Body of pancreas (tissue), 4 donors: ENCODE data around the gene EPHA4. TPM values are rescaled to one million over a fixed set of nuclear protein-coding genes. Genes with fewer than 3 reads are reported as not detected.

Experiments
- ATAC-seq: fragments of 150-250 bp; one replicate; pipeline ENCODE4 v1.9.1; 2016
- DNase-seq, 4 donors: peaks; one replicate each; pipeline ENCODE4 v3.0.0-alpha.2; 2019
- H3K27ac ChIP-seq, 4 donors: fragments of 200-600 bp; sonication (generic); 1 replicate in 3 of 4; 2 replicates in 1 of 4; pipeline versions ENCODE4 v1.5.1 to v1.6.1; 2016 to 2019; ENCODE audit warnings: mild to moderate bottlenecking in 1 of 4, mixed read lengths in 1 of 4, moderate library complexity in 1 of 4
- H3K27me3 ChIP-seq, 2 donors: fragments of 200-600 bp; sonication (generic); one replicate each; pipeline ENCODE4 v1.6.0; 2016; ENCODE audit warnings: mild to moderate bottlenecking in 1 of 2
- H3K36me3 ChIP-seq, 2 donors: fragments of 200-600 bp; sonication (generic); replicated peaks in 1 of 2; 2 replicates each; pipeline ENCODE4 v1.5.1; 2016; ENCODE audit warnings: low read depth in 2 of 2; ENCODE audit not compliant: insufficient read depth in 1 of 2
- H3K4me1 ChIP-seq: fragments of 200-600 bp; sonication (generic); one replicate; pipeline ENCODE4 v1.6.0; 2016
- H3K4me3 ChIP-seq, 2 donors: fragments of 200-600 bp; sonication (generic); 1 replicate in 1 of 2; 2 replicates in 1 of 2; pipeline ENCODE4 v1.5.1; 2016 to 2019
- H3K9me3 ChIP-seq, 3 donors: fragments of 200-600 bp; sonication (generic); 1 replicate in 2 of 3; 2 replicates in 1 of 3; pipeline ENCODE4 v1.5.1; 2016
- POLR2A ChIP-seq, 3 donors: fragments of 450-650 bp; IDR thresholded peaks; one replicate each; pipeline ENCODE4 v1.6.1; 2016; ENCODE audit warnings: antibody characterized with exemption in 3 of 3, mild to moderate bottlenecking in 2 of 3
- WGBS, 2 donors: methylation state at CpG; one replicate each; pipeline ENCODE4 v1.1.5; 2017; 5-methylcytosine and 5-hydroxymethylcytosine counted together
- intact Hi-C: fragments of 100-400 bp; cut with DNase I; formaldehyde crosslinking; loops from one replicate; pipeline ENCODE4 v1.15.1; 2023
- total RNA-seq, 2 donors: library from RNA; depleted of rRNA; stranded (reverse); fragments of >200 nt; gene quantifications; one replicate each; pipeline ENCODE4 v1.1.0, GENCODE V29; 2016
- TF ChIP-seq, protein P1 (sequence below), 7 experiments: fragments of 450-650 bp in 4 of 7; fragments of 200-600 bp in 3 of 7; sonication (generic) in 3 of 7; IDR thresholded peaks; one replicate each; pipeline ENCODE4 v1.5.1; 2016 to 2019; ENCODE audit warnings: antibody characterized with exemption in 7 of 7

Gene EPHA4
- total RNA-seq, 2 donors from 2014 or later, result 4.0 to 5.2 TPM

DNA sequence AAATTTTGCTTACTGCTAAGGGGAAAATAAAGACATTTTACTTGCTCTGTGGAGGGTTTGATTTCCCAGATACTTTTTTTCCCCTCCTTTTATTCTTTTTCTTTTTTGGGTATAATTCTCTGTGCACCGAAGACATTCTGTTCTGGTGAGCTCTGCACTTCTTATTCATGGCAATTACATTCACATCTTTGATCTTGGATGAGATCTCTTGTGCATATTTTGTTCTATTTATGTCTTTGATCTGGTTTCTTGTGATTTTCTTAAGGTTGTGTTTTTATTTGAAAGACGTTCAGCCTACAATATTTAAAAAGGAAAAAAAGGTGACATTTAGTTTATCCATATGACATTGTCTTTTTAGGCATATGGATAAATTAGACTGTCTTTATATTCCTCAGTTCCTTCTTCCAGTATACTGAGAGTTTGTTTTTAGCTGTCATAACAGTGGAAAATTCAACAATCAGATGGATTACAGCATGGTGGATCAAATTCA lies 33.7 kb upstream of the EPHA4 start:
- intact Hi-C loops, result no loop called here
- TF ChIP-seq, protein P1, sequence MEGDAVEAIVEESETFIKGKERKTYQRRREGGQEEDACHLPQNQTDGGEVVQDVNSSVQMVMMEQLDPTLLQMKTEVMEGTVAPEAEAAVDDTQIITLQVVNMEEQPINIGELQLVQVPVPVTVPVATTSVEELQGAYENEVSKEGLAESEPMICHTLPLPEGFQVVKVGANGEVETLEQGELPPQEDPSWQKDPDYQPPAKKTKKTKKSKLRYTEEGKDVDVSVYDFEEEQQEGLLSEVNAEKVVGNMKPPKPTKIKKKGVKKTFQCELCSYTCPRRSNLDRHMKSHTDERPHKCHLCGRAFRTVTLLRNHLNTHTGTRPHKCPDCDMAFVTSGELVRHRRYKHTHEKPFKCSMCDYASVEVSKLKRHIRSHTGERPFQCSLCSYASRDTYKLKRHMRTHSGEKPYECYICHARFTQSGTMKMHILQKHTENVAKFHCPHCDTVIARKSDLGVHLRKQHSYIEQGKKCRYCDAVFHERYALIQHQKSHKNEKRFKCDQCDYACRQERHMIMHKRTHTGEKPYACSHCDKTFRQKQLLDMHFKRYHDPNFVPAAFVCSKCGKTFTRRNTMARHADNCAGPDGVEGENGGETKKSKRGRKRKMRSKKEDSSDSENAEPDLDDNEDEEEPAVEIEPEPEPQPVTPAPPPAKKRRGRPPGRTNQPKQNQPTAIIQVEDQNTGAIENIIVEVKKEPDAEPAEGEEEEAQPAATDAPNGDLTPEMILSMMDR (IDR thresholded peaks at IDR 0.05), result no peak
- no peak for TF ChIP-seq POLR2A (IDR thresholded peaks at IDR 0.05)

DNA sequence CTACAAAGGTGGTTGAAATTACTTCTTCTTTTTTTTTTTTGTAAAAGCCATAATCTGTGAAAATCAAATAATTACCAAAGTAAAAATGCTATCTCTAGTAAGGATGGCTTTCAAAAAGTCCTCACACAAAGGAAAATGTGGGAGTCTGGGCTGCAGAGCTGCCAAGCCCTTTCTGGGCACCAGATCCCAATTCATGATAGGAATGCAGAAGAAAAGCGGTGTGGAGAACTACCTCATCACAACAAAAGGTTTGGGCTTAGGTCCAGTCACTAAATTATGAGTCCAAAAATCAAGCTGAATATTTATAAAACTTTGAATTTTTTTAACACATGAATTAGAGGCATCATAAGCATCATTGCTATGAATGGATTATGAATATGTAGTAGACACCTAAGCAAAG lies 30.8 kb upstream of the EPHA4 start:
- ATAC-seq (no peak), DNase-seq (no peak)
- 65 to 83% methylated on average over 1 of the region's 1 CpG for WGBS, 2 donors
- Histone ChIP-seq H3K27me3 (no peaks in the 10 kb centered on the region), H3K9me3 (no peaks in the 10 kb centered on the region), H3K36me3 (no peaks in the 10 kb centered on the region), H3K4me1 (no peaks in the 10 kb centered on the region), H3K27ac (no peak overlapping the region), H3K4me3 (no peak overlapping the region)
- intact Hi-C loops, result no loop called here
- TF ChIP-seq, protein P1 (IDR thresholded peaks at IDR 0.05), result no peak
- no peak for TF ChIP-seq POLR2A (IDR thresholded peaks at IDR 0.05)

More for the DNA sequence above, 33.7 kb upstream of the EPHA4 start:
- Histone ChIP-seq H3K36me3 (no peaks in the 10 kb centered on the region), H3K9me3 (no peaks in the 10 kb centered on the region), H3K27ac (no peak overlapping the region), H3K4me3 (no peak overlapping the region), H3K4me1 (no peaks in the 10 kb centered on the region), H3K27me3 (no peaks in the 10 kb centered on the region)
- ATAC-seq (no peak), DNase-seq (no peak)
- WGBS, 2 donors, result 63 to 69% methylated on average over 2 of the region's 2 CpGs

DNA sequence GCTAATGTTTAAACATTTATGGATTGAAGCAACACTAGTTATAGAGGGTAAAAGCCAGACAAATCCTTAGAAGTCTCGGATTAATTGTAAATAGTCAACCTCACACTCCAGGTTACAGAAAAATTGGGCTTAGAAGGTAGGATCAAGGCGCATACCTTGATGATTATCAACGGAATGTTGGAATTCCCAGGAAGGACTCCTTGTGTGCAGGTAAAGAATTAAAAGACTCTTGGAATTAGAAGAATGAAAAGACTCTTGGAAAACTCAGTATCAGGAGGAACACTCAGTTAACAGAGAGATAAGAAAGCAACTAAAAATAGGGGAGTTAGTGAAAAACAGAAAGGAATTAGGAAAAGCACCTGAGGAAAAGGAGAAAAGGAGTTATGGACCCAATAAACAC lies 29.3 kb upstream of the EPHA4 start:
- no peak for DNase-seq
- no peak overlapping the region for H3K4me3 ChIP-seq
- intact Hi-C loops, result no loop called here
- 51 to 59% methylated on average over 3 of the region's 3 CpGs for WGBS, 2 donors
- ATAC-seq, result no peak
- no peaks in the 10 kb centered on the region for H3K4me1 ChIP-seq
- H3K9me3 ChIP-seq, result no peaks in the 10 kb centered on the region
- no peaks in the 10 kb centered on the region for H3K36me3 ChIP-seq
- H3K27me3 ChIP-seq, result no peaks in the 10 kb centered on the region
- H3K27ac ChIP-seq, result no peak overlapping the region
- TF ChIP-seq POLR2A (IDR thresholded peaks at IDR 0.05), result no peak
- TF ChIP-seq, protein P1 (IDR thresholded peaks at IDR 0.05), result no peak

DNA sequence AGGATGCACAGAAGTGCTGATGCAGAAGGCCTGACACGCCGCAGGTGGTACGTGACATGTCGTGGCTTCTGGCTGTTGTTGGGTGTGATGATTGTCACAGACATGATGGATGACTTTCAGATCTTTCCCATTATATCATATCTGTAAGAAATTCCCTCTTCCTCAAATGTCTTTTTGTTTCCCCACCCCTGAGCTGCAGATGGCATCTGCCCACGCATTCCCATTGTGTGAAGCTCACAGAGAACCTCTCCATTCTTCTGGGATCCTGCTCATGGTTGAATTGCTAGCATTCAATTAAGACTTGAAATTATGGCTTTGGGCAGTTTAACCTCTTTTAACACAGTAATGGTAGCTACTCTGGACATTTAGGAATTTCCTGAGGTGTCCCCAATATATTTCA lies 28.3 kb upstream of the EPHA4 start:
- DNase-seq, result no peak
- H3K4me1 ChIP-seq, result no peaks in the 10 kb centered on the region
- 91 to 92% methylated on average over 5 of the region's 5 CpGs for whole genome bisulfite sequencing, 2 donors
- H3K27me3 ChIP-seq, result no peaks in the 10 kb centered on the region
- no peak for ATAC-seq
- no peak overlapping the region for H3K4me3 ChIP-seq
- no peaks in the 10 kb centered on the region for H3K36me3 ChIP-seq
- no peaks in the 10 kb centered on the region for H3K9me3 ChIP-seq
- intact Hi-C loops, result no loop called here
- TF ChIP-seq POLR2A (IDR thresholded peaks at IDR 0.05), result no peak
- TF ChIP-seq, protein P1 (IDR thresholded peaks at IDR 0.05), result no peak
- H3K27ac ChIP-seq, result no peak overlapping the region

DNA sequence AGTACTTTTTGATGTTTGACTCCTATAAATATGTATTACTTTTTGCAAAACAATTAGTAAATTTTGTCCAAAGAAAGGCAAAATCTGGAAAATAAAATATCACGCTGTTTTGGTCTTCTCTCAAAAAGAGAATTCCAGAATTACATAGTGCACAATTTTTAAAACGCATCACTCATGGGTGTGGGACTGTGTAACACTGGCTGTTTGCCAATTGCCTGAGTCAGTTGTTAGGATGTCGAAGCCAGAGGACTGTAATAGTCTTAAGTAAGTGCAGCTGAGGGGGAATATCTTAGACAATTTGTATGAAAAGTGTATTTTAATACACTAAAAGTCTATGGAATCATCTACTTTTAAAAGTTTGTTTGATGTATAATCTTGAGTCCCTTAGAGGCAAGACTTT lies 24.1 kb upstream of the EPHA4 start:
- no peaks in the 10 kb centered on the region for H3K27me3 ChIP-seq
- no peak overlapping the region for H3K27ac ChIP-seq
- no peaks in the 10 kb centered on the region for H3K4me1 ChIP-seq
- no peaks in the 10 kb centered on the region for H3K9me3 ChIP-seq
- no peak overlapping the region for H3K4me3 ChIP-seq
- intact Hi-C loops, result no loop called here
- ATAC-seq, result no peak
- no peaks in the 10 kb centered on the region for H3K36me3 ChIP-seq
- no peak for DNase-seq
- TF ChIP-seq, protein P1 (IDR thresholded peaks at IDR 0.05), result no peak
- TF ChIP-seq POLR2A (IDR thresholded peaks at IDR 0.05), result no peak
- 75 to 83% methylated on average over 3 of the region's 3 CpGs for WGBS, 2 donors
